LNCAP (cell line): ENCODE measurements around the gene RBM33.

Source experiments
- TF ChIP-seq, protein P1 (sequence below): fragments of 450-650 bp; IDR thresholded peaks from 2 replicates; pipeline ENCODE4 v1.5.1; 2017; ENCODE audit warnings: mild to moderate bottlenecking

RBM33 gene

DNA sequence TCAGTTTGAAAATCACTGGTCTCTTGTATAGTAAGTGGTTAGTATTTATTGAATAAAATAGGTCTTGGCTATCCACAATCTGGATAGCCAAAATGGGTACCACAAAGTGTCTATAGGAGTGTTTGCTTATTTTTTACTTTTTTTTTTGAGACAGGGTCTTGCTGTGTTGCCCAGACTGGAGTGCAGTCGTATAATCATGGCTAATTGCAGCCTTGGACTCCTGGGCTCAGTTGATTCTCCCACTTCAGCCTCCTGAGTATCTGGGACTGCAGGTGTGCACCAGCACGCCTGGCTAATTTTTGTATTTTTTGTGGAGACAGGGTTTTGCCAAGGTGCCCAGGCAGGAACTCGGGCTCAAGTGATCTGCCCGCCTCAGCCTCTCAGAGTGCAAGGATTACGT lies 2.8 kb downstream of the RBM33 start:
- TF ChIP-seq, protein P1, sequence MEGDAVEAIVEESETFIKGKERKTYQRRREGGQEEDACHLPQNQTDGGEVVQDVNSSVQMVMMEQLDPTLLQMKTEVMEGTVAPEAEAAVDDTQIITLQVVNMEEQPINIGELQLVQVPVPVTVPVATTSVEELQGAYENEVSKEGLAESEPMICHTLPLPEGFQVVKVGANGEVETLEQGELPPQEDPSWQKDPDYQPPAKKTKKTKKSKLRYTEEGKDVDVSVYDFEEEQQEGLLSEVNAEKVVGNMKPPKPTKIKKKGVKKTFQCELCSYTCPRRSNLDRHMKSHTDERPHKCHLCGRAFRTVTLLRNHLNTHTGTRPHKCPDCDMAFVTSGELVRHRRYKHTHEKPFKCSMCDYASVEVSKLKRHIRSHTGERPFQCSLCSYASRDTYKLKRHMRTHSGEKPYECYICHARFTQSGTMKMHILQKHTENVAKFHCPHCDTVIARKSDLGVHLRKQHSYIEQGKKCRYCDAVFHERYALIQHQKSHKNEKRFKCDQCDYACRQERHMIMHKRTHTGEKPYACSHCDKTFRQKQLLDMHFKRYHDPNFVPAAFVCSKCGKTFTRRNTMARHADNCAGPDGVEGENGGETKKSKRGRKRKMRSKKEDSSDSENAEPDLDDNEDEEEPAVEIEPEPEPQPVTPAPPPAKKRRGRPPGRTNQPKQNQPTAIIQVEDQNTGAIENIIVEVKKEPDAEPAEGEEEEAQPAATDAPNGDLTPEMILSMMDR = no peak

DNA sequence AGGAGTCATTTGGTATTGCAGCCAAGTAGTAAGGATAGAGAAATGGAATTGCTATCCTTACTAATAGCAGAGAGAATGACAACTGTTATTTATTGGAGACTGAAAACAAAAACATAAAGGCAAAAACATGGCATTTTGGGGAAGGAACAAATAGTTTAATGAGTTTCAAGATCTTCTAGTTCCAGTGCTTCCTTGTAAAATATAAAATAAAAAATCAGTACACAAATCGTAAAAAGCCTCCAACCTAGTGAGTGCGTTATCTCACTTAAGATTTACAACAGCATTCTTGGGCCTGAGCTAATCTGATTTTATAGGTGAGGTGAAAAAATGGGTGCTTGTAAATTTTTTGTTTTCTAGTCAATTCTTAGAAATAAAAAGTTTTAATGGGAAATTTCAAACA lies 3.3 kb downstream of the RBM33 start:
- TF ChIP-seq, protein P1 = no peak

DNA sequence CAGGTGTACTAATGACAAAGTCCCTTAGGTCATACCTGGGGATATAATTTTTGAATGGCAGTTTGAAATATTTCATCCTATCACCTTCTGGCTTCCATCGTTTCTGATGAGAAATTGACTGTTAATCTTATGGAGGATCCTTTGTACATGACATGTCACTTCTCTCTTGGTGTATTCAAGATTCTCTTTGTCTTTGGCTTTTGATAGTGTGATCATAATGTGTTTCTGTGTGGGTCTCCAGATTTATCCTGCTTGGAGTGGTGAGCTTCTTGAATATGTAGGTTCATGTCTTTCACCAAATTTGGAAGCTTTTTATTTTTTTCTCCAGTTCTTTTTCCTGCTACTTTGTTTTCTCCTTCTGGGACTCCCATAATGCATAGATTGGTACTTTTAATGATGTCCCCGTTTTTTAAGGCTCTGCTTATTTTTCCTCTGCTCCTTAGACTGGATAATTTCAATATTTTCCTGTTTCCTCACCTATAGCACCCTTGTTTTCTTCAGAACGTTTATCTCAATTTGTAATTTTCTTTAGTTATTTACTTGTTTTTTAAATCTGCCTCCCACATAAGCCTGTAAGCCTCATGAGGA lies 4.4 kb downstream of the RBM33 start:
- TF ChIP-seq, protein P1 = no peak

DNA sequence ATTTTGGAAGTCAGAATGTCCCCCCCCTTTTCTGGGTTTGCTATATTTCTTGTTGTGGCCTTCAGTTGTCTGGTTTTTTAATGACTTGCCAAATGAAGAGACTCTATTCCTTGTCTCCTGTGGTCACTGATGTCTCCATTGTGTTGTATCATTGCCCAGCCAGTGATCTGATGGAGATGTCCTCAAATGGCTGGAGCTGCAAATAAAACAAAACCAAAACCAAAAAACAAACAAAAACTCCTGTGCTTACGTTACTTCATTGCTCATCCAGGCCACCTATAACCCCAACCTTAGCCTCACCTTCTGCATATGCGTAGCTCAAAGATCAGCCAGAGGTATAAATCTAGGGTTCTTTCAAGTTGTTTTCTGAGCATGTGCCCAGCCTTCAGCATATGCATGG lies 5.1 kb downstream of the RBM33 start:
- TF ChIP-seq, protein P1 = no peak

DNA sequence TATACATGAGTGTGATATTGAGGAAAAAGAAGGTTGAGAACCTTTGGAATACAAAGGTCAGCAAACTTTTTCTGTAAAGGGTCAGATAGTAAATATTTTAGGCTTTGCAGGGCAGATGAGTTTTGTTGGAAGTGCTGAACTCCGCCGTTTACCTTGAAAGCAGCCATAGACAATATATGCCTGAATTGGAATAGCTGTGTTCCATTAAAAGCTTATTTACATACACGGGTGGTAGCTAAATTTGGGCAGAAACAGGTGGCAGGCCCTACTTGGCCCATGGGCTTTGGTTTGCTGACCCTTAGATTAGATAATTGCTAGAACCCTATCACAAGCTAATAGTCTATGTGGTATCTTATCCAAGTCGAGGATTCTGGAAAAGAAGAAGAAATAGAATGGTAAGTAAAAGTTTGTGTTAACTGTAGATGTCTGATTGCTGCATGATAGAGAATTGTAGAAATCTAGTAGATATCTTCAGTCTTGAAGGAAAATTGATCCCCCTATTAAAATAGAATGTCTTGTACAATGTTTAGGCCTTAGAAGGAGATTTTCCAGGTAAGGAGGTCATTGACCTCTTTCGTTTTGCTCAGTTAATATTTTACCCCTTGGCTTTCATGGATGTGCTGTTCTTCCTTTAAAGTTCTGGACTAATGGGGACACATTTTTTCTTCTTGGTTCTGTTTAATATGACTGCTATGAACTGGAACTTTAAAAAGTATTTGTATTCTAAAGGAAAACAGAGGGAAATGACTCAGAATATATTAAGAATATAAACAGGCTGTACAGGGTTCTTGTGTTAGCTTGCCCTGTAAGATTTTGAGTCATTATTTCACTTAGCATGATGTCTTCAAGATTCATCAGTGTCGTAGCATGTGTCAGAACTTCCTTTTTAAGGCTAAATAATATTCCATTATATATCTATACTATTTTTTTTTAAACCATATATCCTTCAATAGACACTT lies 8.0 kb downstream of the RBM33 start:
- TF ChIP-seq, protein P1 = no peak

DNA sequence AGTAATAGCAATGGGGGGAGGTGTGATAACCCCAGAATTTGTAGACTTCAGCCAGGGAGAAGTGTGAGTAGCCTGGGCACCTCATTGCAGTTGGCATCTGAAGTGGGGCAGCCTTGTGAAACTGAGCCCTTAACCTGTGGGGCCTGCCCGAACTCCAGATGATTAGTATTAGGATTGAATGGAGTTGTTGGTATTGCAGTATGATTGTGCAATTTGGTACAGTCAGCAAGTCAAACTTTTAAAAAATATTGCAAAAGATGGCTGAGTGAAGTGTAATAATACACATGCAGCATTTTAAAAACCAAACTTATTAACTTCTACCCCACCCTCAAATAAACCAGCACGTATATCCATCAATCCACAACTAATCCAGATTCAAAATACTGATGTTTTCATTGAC lies 9.3 kb downstream of the RBM33 start:
- TF ChIP-seq, protein P1 = no peak

DNA sequence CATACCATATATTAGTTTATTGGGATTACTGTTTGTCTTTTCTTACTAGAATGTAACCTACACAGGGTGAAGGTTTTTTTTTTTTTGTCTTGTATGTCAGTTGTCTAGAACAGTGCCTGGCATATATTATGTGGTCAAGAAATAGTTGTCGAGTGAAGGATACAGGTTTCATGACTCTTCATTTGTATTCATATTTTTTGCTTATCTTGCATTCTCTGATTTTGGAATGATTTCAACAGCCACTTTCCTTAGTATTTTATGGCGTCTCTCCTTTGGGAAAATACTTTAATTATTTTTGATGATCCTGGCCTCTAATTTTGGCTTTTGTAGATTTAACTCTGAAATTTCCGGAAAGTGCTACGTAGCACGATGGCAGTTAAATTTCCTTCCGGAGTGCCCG lies 12.4 kb downstream of the RBM33 start:
- TF ChIP-seq, protein P1 = no peak
